ENCODE data around the gene PTPRM. TPM values are rescaled to one million over a fixed set of nuclear protein-coding genes. Genes with fewer than 3 reads are reported as not detected.

PTPRM gene
- total and polyA plus RNA-seq, 2 of the 8 experiments (the other 6 are each of a cell fraction or from before 2014, with no cell fraction given), result 4.1 to 7.0 TPM

DNA sequence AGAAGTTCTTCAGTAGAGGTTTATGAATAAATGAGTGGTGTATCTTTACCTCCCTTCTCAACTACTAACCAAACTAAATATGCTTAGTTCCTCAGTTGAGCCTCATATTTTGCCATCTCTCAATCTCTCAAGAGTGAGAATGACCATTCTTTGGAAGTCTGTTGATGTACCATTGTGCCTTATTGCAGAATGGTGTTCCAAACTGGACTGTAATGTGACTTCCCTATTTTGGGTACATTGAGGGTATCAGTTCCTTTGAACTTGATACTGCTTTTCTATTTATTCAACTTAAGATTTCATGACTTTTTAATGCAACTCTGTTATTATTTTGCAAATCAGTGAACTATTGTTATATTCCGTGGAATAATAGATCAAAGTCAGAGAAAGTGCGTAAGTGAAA is 159.4 kb downstream of the PTPRM start:
- ChIA-PET POLR2A (ENCODE audit: partially characterized antibody) (no interaction called here), CTCF (ENCODE audit: partially characterized antibody) (interaction anchor here (1.0 to 3.0 kb wide), 2 partner anchors 8 to 15 kb away, joined by 3 to 11 read pairs; no protein-coding TSS in a partner anchor)
- Histone ChIP-seq H3K27me3 (replicated peaks in 1 of 4; ENCODE audit: control insufficient read depth in 3 of 4, extremely low read depth in 1 of 4, insufficient read depth in 3 of 4, low read length in 3 of 4) (no peaks in the 10 kb centered on the region), H3K23ac (ENCODE audit: insufficient read length) (no peak overlapping the region), H2AK5ac (ENCODE audit: low read depth, low read length) (no peak overlapping the region), H2BK12ac (ENCODE audit: low read depth, low read length) (no peak overlapping the region), H4K20me1 (replicated peaks in 1 of 2; ENCODE audit: control insufficient read depth in 1 of 2, insufficient read depth in 2 of 2, low read length in 2 of 2) (no peaks in the 10 kb centered on the region), H3K36me3 (ENCODE audit: control insufficient read depth in 2 of 4, insufficient read depth in 4 of 4, low read length in 3 of 4) (no peaks in the 10 kb centered on the region), H3K14ac (ENCODE audit: insufficient read length) (no peak overlapping the region), H2BK20ac (ENCODE audit: low read length) (no peak overlapping the region), H2AFZ (ENCODE audit: low read length) (no peak overlapping the region), H4K5ac (ENCODE audit: insufficient read length, low read depth, low read length) (no peak overlapping the region), H3K9ac (replicated peaks in 1 of 4; ENCODE audit: extremely low read depth in 1 of 4, low read depth in 3 of 4, low read length in 3 of 4) (no peak overlapping the region), H3K56ac (replicated peaks; ENCODE audit: insufficient read length, low read depth, low read length) (no peak overlapping the region), H3K4ac (replicated peaks; ENCODE audit: insufficient read length, low read depth, low read length) (no peak overlapping the region), H2BK120ac (replicated peaks; ENCODE audit: low read depth, low read length) (no peak overlapping the region), H3K4me3 (ENCODE audit: extremely low read depth in 1 of 4, insufficient read depth in 2 of 4, low read depth in 3 of 4, low read length in 4 of 4) (no peak overlapping the region), H4K8ac (ENCODE audit: extremely low read depth, insufficient read depth, low read length) (no peak overlapping the region), H3K79me1 (ENCODE audit: low read depth, low read length) (no peaks in the 10 kb centered on the region), H2BK5ac (ENCODE audit: low read depth, low read length) (no peak overlapping the region), H3K79me2 (ENCODE audit: control insufficient read depth in 1 of 2, insufficient read depth in 2 of 2, low read length in 2 of 2) (no peaks in the 10 kb centered on the region), H3K27ac (ENCODE audit: low read depth, low read length) (no peak overlapping the region), H3K9me3 (ENCODE audit: insufficient read depth in 2 of 2, low read depth in 1 of 2, low read length in 1 of 2) (no peaks in the 10 kb centered on the region), H3K18ac (ENCODE audit: extremely low read depth, low read length) (no peak overlapping the region), H3K4me1 (replicated peaks in 1 of 4; ENCODE audit: control insufficient read depth in 3 of 4, insufficient read depth in 4 of 4, low read length in 3 of 4) (peaks cover 0 to 12% (median 5%) of the 10 kb centered on the region in 4 experiments; a peak in 6 of 7 replicates), H3K23me2 (ENCODE audit: low read depth, low read length) (no peaks in the 10 kb centered on the region), H2BK15ac (ENCODE audit: low read length) (no peak overlapping the region), H4K91ac (replicated peaks; ENCODE audit: insufficient read length, low read length) (no peak overlapping the region), H3K4me2 (ENCODE audit: insufficient read depth in 1 of 2, low read depth in 2 of 2, low read length in 2 of 2) (no peak overlapping the region)
- TF ChIP-seq POU5F1 (IDR thresholded peaks at IDR 0.05; ENCODE audit: low read depth, low read length) (no peak), KDM5A (IDR thresholded peaks at IDR 0.05; ENCODE audit: low read length) (no peak), CREB1 (IDR thresholded peaks at IDR 0.05) (no peak), EP300 (IDR thresholded peaks at IDR 0.05; ENCODE audit: borderline replicate concordance in 1 of 2, low read depth in 2 of 2, low read length in 2 of 2) (no peak), NANOG (IDR thresholded peaks at IDR 0.05; ENCODE audit: insufficient read depth, low read depth, low read length, poor library complexity, severe bottlenecking) (no peak), YY1 (IDR thresholded peaks at IDR 0.05; ENCODE audit: low read depth, low read length) (no peak), TAF7 (optimal IDR thresholded peaks at IDR 0.05; ENCODE audit: borderline replicate concordance, low read depth, low read length) (no peak), SIX5 (IDR thresholded peaks at IDR 0.05; ENCODE audit: low read depth, low read length) (no peak), HDAC2 (IDR thresholded peaks at IDR 0.05; ENCODE audit: borderline replicate concordance in 1 of 2, low read depth in 2 of 2, low read length in 2 of 2) (no peak)
- TF ChIP-seq, protein P1, sequence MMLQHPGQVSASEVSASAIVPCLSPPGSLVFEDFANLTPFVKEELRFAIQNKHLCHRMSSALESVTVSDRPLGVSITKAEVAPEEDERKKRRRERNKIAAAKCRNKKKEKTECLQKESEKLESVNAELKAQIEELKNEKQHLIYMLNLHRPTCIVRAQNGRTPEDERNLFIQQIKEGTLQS (IDR thresholded peaks at IDR 0.05; ENCODE audit: insufficient read depth, low read depth, low read length), result no peak
- TF ChIP-seq, protein P2, sequence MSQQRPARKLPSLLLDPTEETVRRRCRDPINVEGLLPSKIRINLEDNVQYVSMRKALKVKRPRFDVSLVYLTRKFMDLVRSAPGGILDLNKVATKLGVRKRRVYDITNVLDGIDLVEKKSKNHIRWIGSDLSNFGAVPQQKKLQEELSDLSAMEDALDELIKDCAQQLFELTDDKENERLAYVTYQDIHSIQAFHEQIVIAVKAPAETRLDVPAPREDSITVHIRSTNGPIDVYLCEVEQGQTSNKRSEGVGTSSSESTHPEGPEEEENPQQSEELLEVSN (IDR thresholded peaks at IDR 0.05), result no peak
- no peak for DNase-seq (ENCODE audit: low read depth in 1 of 2, low spot score in 2 of 2)
- WGBS, 2 experiments (ENCODE audit: extremely low coverage in 1 of 2, insufficient coverage in 1 of 2, insufficient read length in 1 of 2, insufficient replicate concordance in 2 of 2, low coverage in 1 of 2, low lambda C conversion rate in 2 of 2, missing lambda C conversion rate in 1 of 2), result 50% methylated on average over 2 of the region's 2 CpGs; no CpG with 5 or more reads in 1 of the 2 experiments
- no peak for FAIRE-seq
